Upper lobe of left lung (tissue), 4 donors: ENCODE data around the gene STK36.

Experiments used
- EP300 ChIP-seq, 4 donors: sonication (generic); formaldehyde crosslinking; IDR thresholded peaks; one replicate each; pipeline ENCODE4 v1.5.1; 2017; ENCODE audit warnings: antibody characterized with exemption in 4 of 4, control low read depth in 2 of 4
- TF ChIP-seq, protein P1 (sequence below), 6 experiments: fragments of 450-650 bp in 4 of 6; fragments of 200-600 bp in 2 of 6; sonication (generic) in 2 of 6; IDR thresholded peaks; one replicate each; pipeline ENCODE4 v1.5.1; 2016 to 2019; ENCODE audit warnings: antibody characterized with exemption in 6 of 6

DNA sequence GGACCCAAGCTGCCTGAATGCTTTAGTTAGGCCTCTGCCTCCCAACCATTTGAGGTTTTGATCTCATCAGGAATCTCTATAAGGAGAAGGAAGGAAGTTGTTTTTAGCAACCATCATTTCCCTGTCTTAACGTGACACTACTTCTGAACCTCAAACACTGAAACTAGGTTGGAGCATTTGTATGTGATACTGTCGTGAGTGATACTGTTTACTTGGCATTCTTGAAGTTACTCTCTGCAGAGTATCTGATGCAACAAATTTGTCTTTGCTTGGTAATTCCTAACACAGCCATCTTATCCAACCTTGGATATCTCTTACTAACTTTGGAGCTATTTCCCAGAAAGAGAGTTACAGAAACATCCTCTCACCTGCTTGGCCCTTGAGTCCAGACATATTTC, 60.9 kb downstream of the STK36 start:
- TF ChIP-seq, protein P1, sequence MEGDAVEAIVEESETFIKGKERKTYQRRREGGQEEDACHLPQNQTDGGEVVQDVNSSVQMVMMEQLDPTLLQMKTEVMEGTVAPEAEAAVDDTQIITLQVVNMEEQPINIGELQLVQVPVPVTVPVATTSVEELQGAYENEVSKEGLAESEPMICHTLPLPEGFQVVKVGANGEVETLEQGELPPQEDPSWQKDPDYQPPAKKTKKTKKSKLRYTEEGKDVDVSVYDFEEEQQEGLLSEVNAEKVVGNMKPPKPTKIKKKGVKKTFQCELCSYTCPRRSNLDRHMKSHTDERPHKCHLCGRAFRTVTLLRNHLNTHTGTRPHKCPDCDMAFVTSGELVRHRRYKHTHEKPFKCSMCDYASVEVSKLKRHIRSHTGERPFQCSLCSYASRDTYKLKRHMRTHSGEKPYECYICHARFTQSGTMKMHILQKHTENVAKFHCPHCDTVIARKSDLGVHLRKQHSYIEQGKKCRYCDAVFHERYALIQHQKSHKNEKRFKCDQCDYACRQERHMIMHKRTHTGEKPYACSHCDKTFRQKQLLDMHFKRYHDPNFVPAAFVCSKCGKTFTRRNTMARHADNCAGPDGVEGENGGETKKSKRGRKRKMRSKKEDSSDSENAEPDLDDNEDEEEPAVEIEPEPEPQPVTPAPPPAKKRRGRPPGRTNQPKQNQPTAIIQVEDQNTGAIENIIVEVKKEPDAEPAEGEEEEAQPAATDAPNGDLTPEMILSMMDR (IDR thresholded peaks at IDR 0.05): no peak
- TF ChIP-seq EP300 (IDR thresholded peaks at IDR 0.05): no peak
